Sigmoid colon (tissue), 7 donors: Measurements from ENCODE around the gene OPRM1. TPM values are rescaled to one million over a fixed set of nuclear protein-coding genes. Genes with fewer than 3 reads are reported as not detected.
"Not testable (repeated sequence)": the region's sequence is repeated elsewhere in the genome, so short reads cannot be mapped to it uniquely, and the experiment has no call there.

Experiments
- DNase-seq: peaks from one replicate; pipeline ENCODE4 v3.0.0-alpha.2; 2019
- H3K27ac ChIP-seq, 4 donors: fragments of 200-600 bp; sonication (generic); one replicate each; pipeline ENCODE4 v1.5.1; 2016 to 2019; ENCODE audit warnings: mild to moderate bottlenecking in 1 of 4
- H3K27me3 ChIP-seq, 3 donors: fragments of 200-600 bp; sonication (generic); one replicate each; pipeline ENCODE4 v1.5.1; 2019; ENCODE audit warnings: mild to moderate bottlenecking in 1 of 3
- H3K36me3 ChIP-seq, 4 donors: fragments of 200-600 bp; sonication (generic); one replicate each; pipeline ENCODE4 v1.5.1; 2016 to 2019
- H3K4me1 ChIP-seq, 4 donors: fragments of 200-600 bp; sonication (generic); one replicate each; pipeline ENCODE4 v1.5.1; 2017 to 2019
- H3K4me3 ChIP-seq, 4 donors: fragments of 200-600 bp; sonication (generic); one replicate each; pipeline ENCODE4 v1.5.1; 2017 to 2019; ENCODE audit warnings: mild to moderate bottlenecking in 2 of 4, moderate library complexity in 1 of 4
- H3K9me3 ChIP-seq, 4 donors: fragments of 200-600 bp in 3 of 4; sonication (generic) in 3 of 4; one replicate each; pipeline versions ENCODE4 v1.5.1 to v1.6.1; 2013 to 2019
- EP300 ChIP-seq, 4 donors: sonication (generic); formaldehyde crosslinking; IDR thresholded peaks; one replicate each; pipeline ENCODE4 v1.6.1; 2017; ENCODE audit warnings: antibody characterized with exemption in 4 of 4
- POLR2A ChIP-seq, 2 donors: fragments of 450-650 bp; IDR thresholded peaks; one replicate each; pipeline ENCODE4 v1.6.1; 2016; ENCODE audit warnings: antibody characterized with exemption in 2 of 2, mild to moderate bottlenecking in 2 of 2, moderate library complexity in 2 of 2
- POLR2AphosphoS5 ChIP-seq, 4 donors: sonication (generic); formaldehyde crosslinking; IDR thresholded peaks; one replicate each; pipeline ENCODE4 v1.6.1; 2017; ENCODE audit warnings: antibody characterized with exemption in 4 of 4
- WGBS, 2 donors: extraction: QIAGEN DNeasy Blood & Tissue Kit; methylation state at CpG; one replicate each; pipeline ENCODE4 v1.1.7; 2013; 5-methylcytosine and 5-hydroxymethylcytosine counted together
- intact Hi-C: fragments of 100-400 bp; cut with DNase I; formaldehyde crosslinking; loops from one replicate; pipeline ENCODE4 v1.15.1; 2023
- polyA plus RNA-seq, 3 donors: library from polyadenylated mRNA; stranded (reverse); fragments of 200-250 nt; gene quantifications; one replicate each; pipeline ENCODE4 v1.2.3, GENCODE V29; 2013
- total RNA-seq, 4 donors: library from RNA; depleted of rRNA; stranded (reverse); fragments of >200 nt; gene quantifications; one replicate each; pipeline ENCODE4 v1.1.0, GENCODE V29; 2016
- TF ChIP-seq, protein P1 (sequence below), 4 experiments: fragments of 450-650 bp in 3 of 4; fragments of 200-600 bp in 1 of 4; IDR thresholded peaks; one replicate each; pipeline ENCODE4 v1.5.1; 2016 to 2019; ENCODE audit warnings: antibody characterized with exemption in 4 of 4, mild to moderate bottlenecking in 3 of 4, moderate library complexity in 2 of 4
- donor health status: healthy with polysubstance abuse.
- donor health status: Bipolar disorder and iron deficiency.
- donor health status: healthy.

Gene OPRM1
- total and polyA plus RNA-seq, 7 donors, result 0.19 to 3.3 (median 0.49) TPM; not detected in 2

DNA sequence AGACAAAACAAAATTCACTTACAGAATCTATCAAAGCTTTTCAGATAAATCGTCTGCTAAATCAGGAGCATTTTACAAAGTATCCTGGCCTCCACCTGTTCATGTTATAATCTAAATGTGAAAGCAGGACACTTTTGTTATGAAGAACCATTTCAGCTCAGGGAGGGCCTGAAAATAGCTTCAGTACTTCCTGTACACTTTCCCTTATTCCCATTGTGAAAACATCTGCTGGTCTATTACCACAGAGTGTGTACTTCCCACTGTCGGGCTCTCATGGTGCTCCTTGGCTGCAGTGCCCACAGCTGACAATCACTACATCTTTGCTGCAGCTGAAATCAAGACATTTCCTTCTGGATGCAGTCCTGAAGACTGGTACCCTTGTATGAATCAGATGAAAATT is 128.1 kb downstream of the OPRM1 start:
- Histone ChIP-seq H3K27ac (no peak overlapping the region), H3K9me3 (no peaks in the 10 kb centered on the region), H3K4me3 (no peak overlapping the region), H3K36me3 (no peaks in the 10 kb centered on the region), H3K4me1 (peaks cover 0 to 19% (median 14%) of the 10 kb centered on the region in 4 donors), H3K27me3 (no peaks in the 10 kb centered on the region)
- intact Hi-C loops, result no loop called here
- WGBS, 2 donors, result 53 to 57% methylated on average over 2 of the region's 2 CpGs
- TF ChIP-seq POLR2A (IDR thresholded peaks at IDR 0.05), result no peak
- no peak for TF ChIP-seq POLR2AphosphoS5 (IDR thresholded peaks at IDR 0.05)
- TF ChIP-seq EP300 (IDR thresholded peaks at IDR 0.05), result no peak
- TF ChIP-seq, protein P1, sequence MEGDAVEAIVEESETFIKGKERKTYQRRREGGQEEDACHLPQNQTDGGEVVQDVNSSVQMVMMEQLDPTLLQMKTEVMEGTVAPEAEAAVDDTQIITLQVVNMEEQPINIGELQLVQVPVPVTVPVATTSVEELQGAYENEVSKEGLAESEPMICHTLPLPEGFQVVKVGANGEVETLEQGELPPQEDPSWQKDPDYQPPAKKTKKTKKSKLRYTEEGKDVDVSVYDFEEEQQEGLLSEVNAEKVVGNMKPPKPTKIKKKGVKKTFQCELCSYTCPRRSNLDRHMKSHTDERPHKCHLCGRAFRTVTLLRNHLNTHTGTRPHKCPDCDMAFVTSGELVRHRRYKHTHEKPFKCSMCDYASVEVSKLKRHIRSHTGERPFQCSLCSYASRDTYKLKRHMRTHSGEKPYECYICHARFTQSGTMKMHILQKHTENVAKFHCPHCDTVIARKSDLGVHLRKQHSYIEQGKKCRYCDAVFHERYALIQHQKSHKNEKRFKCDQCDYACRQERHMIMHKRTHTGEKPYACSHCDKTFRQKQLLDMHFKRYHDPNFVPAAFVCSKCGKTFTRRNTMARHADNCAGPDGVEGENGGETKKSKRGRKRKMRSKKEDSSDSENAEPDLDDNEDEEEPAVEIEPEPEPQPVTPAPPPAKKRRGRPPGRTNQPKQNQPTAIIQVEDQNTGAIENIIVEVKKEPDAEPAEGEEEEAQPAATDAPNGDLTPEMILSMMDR (IDR thresholded peaks at IDR 0.05), result no peak
- no peak for DNase-seq

DNA sequence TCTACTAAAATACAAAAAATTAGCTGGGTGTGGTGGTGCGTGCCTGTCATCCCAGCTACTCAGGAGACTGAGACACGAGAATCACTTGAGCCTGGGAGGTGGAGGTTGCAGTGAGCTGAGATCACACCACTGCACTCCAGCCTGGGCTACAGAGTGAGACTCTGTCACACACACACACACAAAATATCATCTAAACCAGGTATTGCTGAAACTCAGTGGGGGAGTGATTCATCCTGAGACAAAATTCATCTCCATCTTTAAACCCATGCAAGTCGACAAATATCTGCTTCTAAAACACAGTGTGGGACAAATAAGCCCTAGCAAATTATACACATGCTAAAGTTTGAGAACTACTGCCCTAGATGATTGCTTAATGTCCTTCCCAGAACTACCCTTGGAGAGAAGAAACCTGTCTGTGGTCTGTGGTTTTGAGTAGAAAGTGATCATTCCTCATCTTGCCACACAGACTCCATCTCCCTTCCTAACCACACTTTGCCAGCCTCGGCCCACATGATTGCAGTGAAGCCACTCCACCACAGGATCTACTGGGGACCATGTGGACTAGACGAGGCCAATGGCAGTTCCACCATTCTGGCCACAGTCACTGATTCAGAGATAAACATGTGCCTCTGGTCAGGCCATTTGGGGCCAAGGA is 130.3 kb downstream of the OPRM1 start:
- 75 to 91% methylated on average over 5 of the region's 5 CpGs for WGBS, 2 donors

DNA sequence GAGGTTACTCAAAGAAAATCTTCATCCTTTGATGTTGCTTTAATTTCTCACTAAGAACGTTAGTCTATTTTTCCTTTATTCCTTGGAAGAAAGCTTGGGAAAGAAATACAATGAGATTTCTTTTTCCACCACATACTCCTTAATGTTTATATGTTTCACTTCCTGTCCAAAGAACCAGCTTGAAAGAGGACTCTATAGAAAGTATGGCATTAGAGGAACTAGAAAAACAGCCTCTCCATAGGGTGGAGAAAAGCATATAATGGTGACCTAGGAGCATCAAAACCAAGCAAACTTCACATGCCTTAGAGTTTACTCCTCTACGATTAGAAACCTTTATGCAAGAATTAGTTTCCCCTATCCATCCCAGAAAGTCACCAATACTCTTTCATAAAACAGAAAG is 131.1 kb downstream of the OPRM1 start:
- Histone ChIP-seq H3K27ac (no peak overlapping the region), H3K9me3 (no peaks in the 10 kb centered on the region), H3K36me3 (no peaks in the 10 kb centered on the region), H3K27me3 (no peaks in the 10 kb centered on the region), H3K4me1 (peaks cover 0 to 5% (median under 1%) of the 10 kb centered on the region in 4 donors), H3K4me3 (no peak overlapping the region)
- intact Hi-C loops, result no loop called here
- WGBS, 2 donors, result 79 to 88% methylated on average over 2 of the region's 2 CpGs
- TF ChIP-seq EP300 (IDR thresholded peaks at IDR 0.05), result no peak
- no peak for TF ChIP-seq POLR2A (IDR thresholded peaks at IDR 0.05)
- TF ChIP-seq, protein P1 (IDR thresholded peaks at IDR 0.05), result no peak
- TF ChIP-seq POLR2AphosphoS5 (IDR thresholded peaks at IDR 0.05), result no peak
- DNase-seq, result no peak

More for the DNA sequence above, 130.3 kb downstream of the OPRM1 start:
- no peaks in the 10 kb centered on the region for H3K9me3 ChIP-seq
- no peak for DNase-seq
- TF ChIP-seq POLR2AphosphoS5 (IDR thresholded peaks at IDR 0.05), result no peak
- no peak for TF ChIP-seq EP300 (IDR thresholded peaks at IDR 0.05)
- no peak for TF ChIP-seq POLR2A (IDR thresholded peaks at IDR 0.05)
- TF ChIP-seq, protein P1 (IDR thresholded peaks at IDR 0.05), result no peak
- H3K27ac ChIP-seq, result no peak overlapping the region
- no peaks in the 10 kb centered on the region for H3K27me3 ChIP-seq
- H3K36me3 ChIP-seq, result no peaks in the 10 kb centered on the region
- H3K4me3 ChIP-seq, result no peak overlapping the region
- intact Hi-C loops, result no loop called here
- H3K4me1 ChIP-seq, result peaks cover 0 to 10% (median 8%) of the 10 kb centered on the region in 4 donors

DNA sequence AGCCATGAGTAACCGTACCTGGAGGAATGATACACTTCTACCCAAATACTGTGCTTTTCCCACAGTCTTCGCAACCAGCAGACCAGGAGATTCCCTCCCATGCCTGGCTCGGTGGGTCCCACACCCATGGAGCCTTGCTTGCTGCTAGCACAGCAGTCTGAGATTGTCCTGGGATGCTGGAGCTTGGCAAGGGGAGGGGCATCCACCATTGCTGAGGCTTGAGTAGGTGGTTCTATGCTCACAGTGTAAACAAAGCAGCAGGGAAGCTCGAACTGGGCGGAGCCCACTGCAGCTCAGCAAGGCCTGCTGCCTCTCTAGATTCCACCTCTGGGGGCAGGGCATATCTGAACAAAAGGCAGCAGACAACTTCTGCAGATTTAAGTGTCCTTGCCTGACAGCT is 133.4 kb downstream of the OPRM1 start:
- 79 to 86% methylated on average over 5 of the region's 5 CpGs for WGBS, 2 donors
- intact Hi-C loops, result not testable (repeated sequence)

DNA sequence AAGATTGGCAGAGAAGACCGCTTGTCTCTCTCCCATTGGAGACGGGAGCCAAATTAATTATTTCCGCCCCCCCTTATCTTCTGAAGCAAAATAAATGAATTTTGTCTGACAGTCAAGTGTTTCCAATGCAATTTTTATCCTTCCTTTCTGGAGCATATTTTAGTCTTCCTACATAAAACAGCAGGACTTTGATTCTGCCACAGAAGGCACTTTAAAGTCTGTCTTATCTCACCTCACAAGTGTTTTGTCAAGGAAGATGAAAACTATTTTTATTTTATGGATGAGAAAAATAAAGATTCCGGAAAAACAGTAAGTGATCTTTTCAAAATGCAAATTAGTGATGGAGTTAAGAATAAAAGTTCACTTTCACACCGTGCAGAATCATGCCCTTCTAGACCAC is 140.4 kb downstream of the OPRM1 start:
- no peak overlapping the region for H3K4me3 ChIP-seq
- H3K36me3 ChIP-seq, result no peaks in the 10 kb centered on the region
- no peaks in the 10 kb centered on the region for H3K4me1 ChIP-seq
- intact Hi-C loops, result no loop called here
- TF ChIP-seq, protein P1 (IDR thresholded peaks at IDR 0.05), result no peak
- TF ChIP-seq POLR2A (IDR thresholded peaks at IDR 0.05) (no peak), EP300 (IDR thresholded peaks at IDR 0.05) (no peak), POLR2AphosphoS5 (IDR thresholded peaks at IDR 0.05) (no peak)
- no peak overlapping the region for H3K27ac ChIP-seq
- no peak for DNase-seq
- no peaks in the 10 kb centered on the region for H3K27me3 ChIP-seq
- H3K9me3 ChIP-seq, result peaks cover 0 to 2% (median 0%) of the 10 kb centered on the region in 4 donors
- 80 to 90% methylated on average over 5 of the region's 5 CpGs for WGBS, 2 donors

More for the DNA sequence above, 133.4 kb downstream of the OPRM1 start:
- not testable (repeated sequence) for H3K36me3 ChIP-seq, H3K27me3 ChIP-seq, H3K27ac ChIP-seq, H3K4me3 ChIP-seq, H3K9me3 ChIP-seq, DNase-seq, H3K4me1 ChIP-seq
